CD4-positive, alpha-beta T cell treated with Interleukin-21 for 1 hour (primary cell): ENCODE measurements around the gene CTSH.

Experiments
- DNase-seq: peaks from one replicate; pipeline ENCODE4 v3.0.0-alpha.2; 2020

CTSH gene

DNA sequence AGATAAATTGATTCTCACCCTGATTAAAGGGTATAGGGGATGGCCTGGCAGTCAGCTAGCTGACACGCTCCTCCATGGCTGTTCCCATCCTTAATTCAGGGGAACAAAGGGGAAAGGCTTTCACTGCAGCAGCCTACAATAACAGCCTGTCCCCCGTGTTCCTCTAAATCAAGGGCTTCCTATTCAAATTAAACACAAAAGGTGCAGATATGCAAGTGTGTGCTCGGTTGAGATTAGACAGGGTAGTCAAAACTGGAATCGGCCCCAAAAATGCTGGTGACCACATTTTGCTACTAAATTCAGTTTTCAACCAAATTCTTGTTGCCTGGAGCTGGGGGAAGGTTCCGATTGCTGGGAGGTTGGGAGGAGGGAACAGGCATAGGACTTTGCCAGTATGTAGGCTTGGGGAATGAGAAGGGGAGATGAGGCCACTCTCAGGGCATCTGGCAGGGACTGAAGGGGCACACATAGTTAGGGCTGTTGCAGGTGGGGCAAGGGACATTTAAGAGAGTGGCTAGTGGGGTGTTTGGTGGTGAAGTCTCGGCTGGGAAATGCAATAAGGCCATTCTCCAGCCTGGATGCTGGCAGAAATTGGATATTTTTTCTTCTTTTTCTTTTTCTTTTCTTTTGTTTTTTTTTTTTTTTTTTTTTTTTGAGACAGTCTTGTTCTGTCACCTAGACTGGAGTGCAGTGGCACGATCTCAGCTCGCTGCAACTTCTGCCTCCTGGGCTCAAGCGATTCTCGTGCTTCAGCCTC is 32.9 kb upstream of the CTSH start:
- no peak for DNase-seq

DNA sequence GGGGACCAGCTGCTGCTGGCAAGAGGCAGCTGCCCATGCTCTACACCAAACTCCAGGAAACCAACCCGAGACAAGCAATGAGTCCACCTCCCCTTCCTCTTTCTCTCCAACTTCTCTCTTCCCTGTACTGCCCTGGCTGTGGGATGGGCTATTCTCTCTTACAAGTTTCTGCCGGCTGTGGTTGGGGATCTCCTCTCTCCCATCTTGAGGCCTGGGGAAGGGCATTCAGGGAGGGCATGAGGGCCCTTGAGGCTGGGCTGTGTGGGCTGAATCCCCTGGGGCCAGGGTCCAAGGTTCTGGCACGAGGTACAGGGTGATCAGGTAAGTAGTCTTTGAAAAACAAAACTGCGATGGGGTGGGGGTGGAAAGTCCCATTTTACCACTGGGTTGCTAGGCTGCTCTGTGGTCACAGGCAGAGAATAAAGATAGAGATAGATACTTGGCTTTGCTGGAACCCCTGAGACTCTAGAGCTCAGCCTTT is 32.3 kb upstream of the CTSH start:
- no peak for DNase-seq

DNA sequence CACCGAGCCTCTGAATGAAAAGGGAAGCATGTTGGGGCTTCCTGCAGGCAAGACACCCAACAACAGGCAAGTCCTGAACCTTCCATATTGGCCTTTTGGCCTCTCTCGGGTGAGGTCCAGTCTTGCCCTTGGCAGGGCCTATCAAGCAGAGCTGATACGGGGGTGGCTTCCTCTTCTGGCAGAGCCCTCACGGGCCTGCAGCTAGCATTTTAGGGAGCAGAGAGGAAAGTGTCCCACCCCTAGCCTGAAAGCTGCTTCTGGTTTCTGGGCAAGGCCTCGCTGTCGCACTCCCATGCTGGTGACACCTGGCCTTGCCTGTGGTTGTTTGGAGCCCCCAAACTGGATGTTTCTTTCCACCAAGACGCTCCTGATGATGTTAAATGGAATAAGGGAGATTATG is 31.8 kb upstream of the CTSH start:
- no peak for DNase-seq

DNA sequence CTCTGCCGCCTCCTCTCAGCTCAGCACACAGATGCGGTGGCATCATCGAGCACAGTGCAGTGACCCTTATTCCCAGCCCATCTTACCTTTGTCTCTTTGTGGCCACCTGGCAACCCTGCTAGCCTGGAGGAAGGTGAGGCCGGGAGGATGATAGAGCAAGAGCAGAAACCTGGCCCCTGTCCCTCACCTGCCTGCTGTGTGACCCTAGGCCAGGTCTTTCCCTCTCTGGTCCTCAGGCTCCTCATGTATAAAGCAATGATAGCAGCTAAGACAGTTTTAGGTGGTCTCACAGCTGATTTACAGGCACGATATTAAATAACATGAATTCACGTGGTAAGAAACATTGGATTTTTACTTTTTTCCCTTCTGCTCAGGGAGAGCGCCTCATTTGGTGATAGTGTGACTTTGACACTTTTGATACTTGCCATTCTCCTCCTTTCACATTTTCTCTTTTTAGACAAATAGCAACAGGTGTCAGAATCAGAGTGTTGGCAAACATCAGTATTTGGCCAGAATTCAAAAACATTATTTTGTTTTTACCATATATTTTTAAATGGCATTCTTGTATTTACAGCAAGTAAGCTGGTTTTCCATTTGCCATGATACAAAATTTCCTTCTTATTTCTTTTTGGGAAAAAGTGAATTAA is 29.5 kb upstream of the CTSH start:
- no peak for DNase-seq

DNA sequence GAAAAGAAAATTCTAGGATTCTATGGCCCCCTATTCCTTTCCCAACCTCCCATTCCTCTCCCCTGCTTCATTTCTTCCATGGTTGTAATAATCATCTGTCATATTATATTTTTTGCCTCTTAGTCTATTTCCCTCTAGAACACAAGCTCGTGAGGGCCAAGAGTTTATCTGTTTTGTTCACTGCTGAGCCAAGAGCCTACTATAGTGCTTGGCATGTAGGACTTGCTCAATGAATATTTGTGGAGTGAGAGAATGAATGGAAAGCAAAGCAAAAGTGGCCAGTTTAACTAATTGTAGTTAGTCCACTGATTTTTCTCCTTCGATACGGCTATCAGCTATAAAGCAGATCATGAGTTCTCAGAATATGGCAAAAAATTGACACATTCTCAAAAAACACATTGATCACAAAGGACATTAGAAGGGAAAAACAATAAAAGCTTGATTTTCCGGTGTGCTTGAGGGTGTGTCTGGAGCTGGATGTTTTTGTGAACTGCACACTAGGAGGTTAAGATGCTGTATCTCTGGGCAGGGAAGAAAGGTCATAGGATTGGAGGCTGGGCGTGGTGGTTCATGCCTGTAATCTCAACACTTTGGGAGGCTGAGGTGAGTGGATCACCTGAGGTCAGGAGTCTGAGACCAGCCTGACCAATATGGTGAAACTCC is 25.0 kb upstream of the CTSH start:
- DNase-seq: no peak

DNA sequence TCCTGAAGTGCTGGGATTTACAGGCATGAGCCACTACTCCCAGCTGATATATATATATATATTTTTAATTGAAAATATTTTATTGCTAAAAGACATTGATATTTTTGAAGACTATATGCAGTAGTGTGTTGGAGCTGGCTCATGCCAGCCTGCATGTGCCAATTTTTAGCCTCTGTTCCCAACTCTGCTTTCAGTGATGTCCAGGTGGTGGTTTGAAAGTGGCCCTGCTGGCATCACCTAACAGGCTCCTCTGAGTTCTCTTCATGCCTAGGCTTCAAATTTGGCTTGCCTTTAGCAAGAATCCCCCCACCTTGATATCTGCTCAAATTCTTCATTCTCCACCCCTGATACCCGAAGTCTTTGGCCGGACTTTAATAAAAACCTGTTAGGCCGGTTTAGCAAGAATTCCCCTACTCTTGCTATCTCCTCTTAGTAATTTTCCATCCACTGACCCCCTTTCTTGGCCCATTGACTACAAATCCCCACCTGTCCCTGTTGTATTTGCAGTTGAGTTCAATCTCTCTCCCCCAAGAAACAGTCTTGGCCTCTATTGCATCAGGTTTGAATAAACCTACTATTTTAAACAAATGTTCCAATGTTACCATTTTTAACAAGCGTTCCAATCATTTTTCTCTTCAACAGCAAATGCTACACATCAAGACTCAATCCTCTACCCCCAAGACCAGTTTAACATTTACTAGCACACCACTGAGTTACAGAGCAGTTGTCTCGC is 23.9 kb upstream of the CTSH start:
- DNase-seq: no peak

DNA sequence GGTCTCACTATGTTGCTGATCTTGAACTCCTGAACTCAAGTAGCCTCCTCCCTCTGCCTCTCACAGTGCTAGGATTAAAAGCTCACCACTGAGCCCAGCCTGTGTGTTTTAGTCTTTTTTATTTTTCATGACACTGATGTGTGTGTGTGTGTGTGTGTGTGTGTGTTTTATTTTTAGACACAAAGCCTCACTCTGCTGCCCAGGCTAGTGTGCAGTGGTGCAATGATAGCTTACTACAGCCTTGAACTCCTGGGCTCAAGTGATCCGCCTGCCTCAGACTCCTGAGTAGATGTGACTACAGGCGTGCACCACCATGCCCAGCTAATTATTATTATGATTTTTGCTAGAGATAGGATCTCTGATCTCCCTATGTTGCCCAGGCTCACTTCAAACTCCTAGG is 23.3 kb upstream of the CTSH start:
- DNase-seq: no peak

DNA sequence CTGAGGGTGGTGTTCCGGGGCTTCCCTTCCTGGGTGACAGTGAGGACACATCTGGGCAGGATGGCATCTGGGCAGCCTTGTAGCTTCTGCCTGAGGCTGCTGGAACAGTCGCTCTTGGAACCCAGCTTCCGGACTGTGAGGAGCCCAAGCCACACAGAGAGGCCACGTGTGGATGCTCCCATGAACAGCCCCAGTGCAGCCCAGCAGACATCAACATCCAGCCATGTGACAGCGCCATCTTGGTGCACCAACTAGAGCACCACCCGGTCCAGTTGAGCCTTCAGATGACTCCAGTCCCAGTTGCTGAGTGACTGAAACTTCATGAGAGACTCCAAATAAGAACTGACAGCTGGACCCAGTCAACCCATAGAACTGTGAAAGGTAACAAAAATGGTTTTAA is 15.5 kb upstream of the CTSH start:
- DNase-seq: no peak

DNA sequence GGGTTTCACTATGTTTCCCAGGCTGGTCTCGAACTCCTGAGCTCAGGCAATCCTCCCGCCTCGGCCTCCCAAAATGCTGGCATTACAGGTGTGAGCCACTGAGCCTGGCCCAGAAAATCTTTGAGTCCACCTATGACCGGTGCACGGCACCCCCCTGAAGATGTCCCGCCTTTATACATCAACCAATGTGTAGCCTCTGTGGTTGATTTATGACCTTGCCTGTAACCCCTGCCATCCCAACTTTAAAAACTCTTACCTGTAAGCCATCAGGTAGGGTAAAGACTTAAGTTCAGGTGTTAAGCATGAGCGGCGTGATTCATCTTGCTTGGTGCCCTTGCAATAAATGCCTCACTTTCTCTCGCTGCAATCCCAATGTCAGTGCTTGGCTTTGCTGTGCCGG is 14.5 kb upstream of the CTSH start:
- DNase-seq: no peak

DNA sequence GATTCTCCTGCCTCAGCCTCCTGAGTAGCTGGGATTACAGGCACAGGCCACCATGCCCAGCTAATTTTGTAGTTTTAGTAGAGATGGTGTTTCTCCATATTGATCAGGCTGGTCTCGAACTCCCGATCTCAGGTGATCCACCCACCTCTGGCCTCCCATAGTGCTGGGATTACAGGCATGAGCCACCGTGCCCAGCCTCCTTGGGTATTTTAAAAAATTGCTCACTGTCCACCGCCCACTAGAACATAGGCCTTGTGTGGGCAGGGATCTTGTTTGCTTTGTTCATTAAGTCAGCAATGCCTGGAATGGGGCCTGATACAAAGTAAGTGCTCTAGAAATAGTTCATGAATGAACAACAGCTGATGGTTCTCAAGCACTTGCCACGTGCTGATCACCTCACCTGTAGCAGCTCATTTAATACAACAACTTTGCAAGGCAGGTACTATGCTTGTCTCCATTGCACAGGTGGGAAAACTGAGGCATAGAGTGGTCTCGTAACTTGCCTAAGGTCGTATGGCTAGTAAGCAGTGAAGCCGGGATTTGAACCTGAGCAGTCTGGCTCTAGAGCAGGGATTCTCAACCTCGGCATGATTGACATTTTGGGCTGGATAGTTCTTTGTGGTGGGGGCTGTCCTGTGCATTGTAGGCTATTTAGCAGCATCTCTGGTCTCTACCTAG is 12.7 kb upstream of the CTSH start:
- DNase-seq: no peak

DNA sequence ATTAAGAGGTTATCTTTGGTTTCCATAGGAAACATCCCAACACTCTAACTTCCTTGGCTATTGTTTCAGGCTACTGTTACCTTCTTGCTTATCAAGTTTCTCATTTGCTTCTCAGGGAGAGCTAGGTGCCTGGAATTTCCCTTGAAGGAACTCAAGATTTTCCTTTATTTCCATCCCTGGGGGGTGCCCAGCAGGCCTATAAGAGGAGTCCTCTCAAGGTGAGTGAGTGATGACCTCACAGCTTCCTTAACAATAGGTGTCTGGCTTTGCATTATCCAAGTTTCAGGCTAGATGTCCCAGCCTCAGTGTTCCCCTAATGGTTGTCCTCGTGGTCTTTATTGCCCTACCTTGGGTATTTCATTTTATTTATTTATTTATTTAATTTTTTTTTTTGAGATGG is 12.1 kb upstream of the CTSH start:
- no peak for DNase-seq

DNA sequence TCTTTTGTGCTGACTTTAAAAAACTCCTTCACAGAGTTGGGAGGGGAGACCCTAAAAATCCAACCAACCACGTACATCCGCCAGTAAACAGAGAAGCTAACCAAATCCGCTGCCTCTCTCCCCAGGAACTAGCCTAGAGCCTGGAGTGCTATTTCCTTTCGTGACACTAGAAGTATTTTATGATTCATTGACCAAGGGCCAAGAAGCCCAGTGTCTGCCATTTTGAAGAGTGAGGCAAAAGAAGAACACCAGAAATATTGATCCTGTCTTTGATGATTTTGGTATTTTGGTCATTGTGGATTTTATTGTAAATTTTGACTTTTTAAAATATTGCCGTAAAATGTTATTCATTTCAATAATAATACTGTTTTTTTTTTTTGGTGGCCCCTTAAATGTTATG is 10.5 kb upstream of the CTSH start:
- no peak for DNase-seq

DNA sequence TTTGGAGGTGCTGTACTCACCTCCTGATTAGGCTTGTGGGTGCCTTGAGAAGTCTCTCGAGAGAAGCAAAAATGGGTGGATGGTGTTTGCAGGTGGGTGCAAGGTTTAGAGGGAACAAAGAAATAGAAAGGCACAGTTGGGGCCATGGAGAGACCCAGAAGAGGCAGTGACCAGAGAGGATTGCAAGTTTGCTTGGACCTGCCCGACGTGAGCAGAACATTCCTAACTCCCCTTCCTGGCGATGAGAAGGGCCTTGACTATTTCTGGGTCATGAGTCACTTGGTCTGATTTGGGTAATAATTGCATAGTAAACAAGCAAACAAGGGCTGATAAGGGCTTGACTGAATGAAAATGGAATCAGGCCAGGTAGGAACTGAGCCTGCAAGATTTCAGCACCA is 7.0 kb upstream of the CTSH start:
- no peak for DNase-seq

DNA sequence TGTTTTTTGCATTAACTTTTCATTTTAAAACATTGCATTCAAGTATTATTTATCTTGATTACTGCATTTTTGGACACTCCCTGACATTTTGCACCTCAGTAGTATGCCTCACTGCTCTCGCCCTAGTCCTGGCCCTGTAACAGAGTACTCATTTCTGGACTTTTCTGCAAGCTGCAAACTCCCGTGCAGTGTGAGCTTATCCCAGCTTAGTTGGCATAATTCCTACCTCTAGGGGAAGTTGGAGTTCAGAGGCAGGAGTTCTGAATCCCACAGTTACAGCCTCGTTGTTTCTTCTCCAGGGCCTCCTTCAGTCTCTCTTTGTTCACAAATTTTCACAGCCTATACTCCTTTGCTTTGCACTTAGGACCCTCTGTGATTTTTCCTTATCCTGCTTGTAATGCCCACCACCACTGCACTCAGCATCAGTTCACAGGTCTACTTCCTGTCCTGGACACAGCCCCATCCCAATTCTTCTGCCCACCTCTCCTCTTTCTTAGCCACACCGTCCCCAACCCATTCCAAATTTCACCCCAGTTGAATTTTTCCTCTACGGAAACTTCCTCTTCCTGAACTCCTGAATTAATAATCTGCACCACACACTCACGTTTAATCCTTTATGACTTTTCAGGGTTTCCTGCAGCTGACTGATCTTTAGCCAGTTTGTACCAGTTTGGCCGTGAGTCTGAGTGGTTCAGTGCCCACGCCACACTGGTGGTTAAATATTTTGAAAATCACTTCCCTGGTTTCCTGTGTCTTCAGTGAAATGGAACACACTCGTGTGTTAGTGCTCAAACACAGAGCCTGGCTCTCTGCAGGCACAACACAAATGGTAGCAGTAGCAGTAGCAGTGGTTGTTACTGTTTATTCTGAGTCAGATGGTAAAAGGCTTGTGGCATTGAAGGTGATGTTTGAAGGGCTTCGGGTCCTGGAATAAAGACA is 6.3 kb upstream of the CTSH start:
- no peak for DNase-seq

DNA sequence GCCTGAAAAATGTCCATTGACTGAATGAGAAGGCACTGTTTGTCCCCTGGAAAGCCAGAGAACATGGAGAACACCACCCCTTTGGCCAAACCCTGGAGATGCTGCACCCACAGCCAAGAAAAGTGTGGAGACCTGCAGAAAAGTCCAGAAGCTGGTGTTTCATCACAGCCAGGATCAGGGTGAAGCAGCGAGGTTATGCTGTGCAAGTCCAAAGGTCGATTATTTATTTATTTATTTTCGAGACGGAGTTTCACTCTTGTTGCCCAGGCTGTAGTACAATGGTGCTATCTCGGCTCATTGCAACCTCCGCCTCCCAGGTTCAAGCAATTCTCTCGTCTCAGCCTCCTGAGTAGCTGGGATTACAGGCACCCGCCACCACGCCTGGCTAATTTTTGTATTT is 5.5 kb upstream of the CTSH start:
- no peak for DNase-seq

DNA sequence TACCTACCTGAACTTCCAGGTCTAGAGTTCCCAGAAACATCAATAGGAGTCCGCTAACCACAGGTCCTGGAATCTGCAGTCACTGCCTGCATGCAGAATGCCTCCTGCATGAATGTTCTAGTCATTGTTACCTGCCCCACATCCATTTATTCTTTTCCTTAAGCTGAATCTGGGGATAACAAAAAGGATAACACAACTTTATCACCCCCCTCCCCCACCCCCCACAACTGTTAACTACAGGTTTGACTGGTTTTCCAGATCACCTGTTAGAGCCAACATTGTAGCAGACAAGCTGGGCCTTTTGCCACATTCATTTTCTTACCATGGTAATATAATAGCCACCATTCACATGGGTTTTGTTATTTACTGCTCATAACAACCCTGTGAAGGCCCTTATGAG is 4.6 kb upstream of the CTSH start:
- no peak for DNase-seq

DNA sequence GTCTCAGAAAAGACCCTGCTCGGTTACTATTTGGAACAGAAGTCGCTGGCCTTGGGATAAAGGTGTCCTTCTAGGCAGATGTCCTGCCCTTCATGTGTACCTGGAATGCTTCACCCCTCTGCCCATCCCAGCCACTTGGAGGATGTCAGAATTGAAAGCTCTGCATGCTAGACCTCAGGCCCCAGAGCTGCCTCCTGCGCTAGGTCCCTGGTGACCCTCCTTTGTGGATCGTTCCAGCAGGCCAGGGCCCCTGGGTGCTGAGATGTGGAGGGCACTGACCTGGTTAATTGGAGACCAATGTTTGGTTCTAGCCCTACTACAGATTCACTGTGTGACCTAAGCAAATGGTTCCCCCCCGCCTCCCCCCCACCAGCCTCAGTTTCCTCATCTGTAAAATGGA is 2.7 kb upstream of the CTSH start:
- no peak for DNase-seq

DNA sequence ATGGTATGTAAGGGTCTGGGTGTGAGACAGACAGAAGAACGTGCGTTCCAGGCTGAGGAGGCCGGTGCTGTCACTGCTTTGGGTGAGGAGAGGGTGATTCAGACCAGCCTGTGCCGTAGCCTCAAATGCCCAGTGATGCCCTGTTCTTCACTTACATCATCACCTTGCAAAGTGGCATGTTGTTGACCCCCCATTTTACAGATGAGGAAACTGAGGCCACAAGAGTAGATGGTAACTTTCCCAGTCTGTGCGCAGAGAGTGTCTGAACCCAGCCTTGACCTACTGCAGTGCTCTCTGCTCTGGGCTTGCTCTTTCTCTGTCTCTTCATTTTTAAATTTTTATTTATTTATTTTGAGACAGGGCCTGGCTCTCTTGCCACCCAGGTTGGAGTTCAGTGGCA is 1.6 kb upstream of the CTSH start:
- no peak for DNase-seq

DNA sequence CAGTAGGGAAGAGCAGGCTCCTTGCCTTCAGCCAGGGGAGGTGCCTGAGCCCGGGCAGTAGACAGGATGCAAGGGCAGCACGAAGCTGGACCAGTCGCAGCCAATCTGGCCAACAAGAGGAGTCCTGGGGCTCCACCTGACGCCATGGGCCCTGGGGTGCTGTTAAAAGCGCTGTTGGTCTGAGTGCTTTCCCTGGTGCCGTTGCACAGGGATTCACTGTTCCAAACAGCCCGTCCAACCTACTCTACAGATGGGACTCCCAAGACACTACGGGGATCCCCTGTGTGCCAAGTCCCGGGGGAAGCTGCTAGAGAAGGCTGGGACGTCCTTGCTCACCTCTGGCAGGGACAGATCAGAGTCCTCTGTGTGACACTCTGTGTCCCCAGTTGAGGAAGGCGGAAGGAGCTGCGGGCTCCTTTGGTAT is 632 bp downstream of the CTSH start:
- no peak for DNase-seq

DNA sequence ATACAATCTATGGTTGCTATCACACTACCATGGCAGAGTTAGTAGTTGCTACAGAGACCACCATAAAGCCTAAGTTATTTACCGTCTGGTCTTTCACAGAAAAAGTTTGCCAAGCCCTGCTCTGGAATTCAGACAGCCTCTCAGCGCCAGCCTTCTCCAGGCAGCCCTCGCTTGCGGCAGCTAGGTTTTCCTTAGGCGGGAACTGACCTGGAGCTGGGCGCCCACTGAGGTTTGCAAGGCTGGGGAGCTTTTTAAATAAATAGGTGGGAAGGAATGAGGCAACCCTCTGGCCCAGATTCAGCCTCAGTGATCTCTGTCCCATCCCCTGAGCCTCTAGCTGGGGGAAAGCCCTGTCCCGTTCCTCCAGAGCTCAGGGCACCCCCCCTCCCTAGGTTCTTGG is 1.2 kb downstream of the CTSH start:
- DNase-seq: no peak

DNA sequence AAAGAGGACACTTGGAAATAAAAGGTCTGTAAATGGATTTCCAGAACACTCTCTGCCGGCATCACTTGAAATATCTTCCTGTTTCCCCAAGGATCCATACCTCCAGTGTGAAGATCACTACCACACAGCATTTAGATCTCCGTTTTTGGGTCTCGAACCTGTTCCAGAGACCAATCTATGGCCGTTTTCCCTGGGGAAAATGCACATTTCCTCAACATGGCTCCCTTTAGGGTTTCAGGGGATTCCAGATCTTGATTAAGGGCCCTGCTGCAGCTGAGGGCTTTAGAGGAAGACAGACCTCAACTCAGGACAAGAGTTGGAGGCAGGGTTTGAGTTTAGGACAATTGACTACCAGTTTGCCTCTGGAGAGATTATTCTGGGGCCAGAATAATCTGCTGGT is 2.1 kb downstream of the CTSH start:
- DNase-seq: no peak
